Omental fat pad (tissue), 4 donors: ENCODE measurements around the gene TMCC1. TPM values are rescaled to one million over a fixed set of nuclear protein-coding genes. Genes with fewer than 3 reads are reported as not detected.
"Not testable (repeated sequence)": the region's sequence is repeated elsewhere in the genome, so short reads cannot be mapped to it uniquely, and the experiment has no call there.

Experiments
- ATAC-seq: fragments of 150-250 bp; one replicate; pipeline ENCODE4 v1.9.1; 2016; ENCODE audit warnings: mild to moderate bottlenecking, moderate library complexity; ENCODE audit not compliant: low FRiP score
- DNase-seq: peaks from one replicate; pipeline ENCODE4 v3.0.0-alpha.2; 2019; ENCODE audit warnings: low spot score
- total RNA-seq, 4 donors: library from RNA; depleted of rRNA; stranded (reverse); fragments of >200 nt; gene quantifications; one replicate each; pipeline ENCODE4 v1.1.0, GENCODE V29; 2016
- TF ChIP-seq, protein P1 (sequence below), 3 donors: fragments of 450-650 bp; IDR thresholded peaks; one replicate each; pipeline ENCODE4 v1.5.1; 2016 to 2017; ENCODE audit warnings: antibody characterized with exemption in 3 of 3, mild to moderate bottlenecking in 3 of 3, moderate library complexity in 2 of 3

TMCC1 gene
- total RNA-seq, 4 donors from 2014 or later = 14.6 to 33.5 (median 23.2) TPM

DNA sequence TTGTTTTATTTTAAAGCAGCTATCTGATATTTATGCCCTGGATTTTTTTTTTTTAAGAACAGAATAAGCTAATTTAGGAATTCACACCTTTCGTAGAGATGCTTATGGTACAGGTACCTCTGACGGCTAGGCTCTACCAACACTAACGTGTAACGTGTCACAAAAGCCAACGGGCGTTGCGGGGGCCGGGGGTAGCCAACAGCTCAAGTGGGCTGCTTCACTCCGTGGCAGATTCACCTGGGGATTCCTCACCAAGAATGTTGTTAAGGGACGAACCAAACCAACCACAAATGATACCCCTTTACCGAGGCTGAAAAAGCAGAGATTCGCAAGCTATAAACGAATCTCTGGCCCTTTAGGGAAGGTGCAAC is 1.0 kb downstream of the TMCC1 start:
- ATAC-seq = no peak
- TF ChIP-seq, protein P1, sequence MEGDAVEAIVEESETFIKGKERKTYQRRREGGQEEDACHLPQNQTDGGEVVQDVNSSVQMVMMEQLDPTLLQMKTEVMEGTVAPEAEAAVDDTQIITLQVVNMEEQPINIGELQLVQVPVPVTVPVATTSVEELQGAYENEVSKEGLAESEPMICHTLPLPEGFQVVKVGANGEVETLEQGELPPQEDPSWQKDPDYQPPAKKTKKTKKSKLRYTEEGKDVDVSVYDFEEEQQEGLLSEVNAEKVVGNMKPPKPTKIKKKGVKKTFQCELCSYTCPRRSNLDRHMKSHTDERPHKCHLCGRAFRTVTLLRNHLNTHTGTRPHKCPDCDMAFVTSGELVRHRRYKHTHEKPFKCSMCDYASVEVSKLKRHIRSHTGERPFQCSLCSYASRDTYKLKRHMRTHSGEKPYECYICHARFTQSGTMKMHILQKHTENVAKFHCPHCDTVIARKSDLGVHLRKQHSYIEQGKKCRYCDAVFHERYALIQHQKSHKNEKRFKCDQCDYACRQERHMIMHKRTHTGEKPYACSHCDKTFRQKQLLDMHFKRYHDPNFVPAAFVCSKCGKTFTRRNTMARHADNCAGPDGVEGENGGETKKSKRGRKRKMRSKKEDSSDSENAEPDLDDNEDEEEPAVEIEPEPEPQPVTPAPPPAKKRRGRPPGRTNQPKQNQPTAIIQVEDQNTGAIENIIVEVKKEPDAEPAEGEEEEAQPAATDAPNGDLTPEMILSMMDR (IDR thresholded peaks at IDR 0.05) = no peak
- no peak for DNase-seq

DNA sequence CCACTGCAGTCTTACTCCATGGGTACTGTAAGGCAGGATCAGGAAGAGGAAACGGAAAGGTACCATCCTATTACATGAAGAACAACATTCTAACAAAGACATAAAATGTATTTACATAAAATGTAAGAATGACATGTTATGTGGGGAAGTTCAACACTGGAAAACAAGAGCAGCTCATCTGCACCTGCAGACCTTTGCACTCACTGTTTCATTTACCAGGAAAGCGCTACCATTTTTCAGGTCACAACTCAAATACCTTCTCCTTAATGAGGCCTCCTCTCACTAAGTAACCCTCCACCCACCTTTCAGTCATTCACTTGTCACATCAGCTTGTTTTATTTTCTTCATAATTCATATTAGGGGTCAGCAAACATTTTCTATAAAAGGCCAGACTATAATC is 2.6 kb downstream of the TMCC1 start:
- ATAC-seq (no peak), DNase-seq (no peak)
- TF ChIP-seq, protein P1 (IDR thresholded peaks at IDR 0.05) = no peak

DNA sequence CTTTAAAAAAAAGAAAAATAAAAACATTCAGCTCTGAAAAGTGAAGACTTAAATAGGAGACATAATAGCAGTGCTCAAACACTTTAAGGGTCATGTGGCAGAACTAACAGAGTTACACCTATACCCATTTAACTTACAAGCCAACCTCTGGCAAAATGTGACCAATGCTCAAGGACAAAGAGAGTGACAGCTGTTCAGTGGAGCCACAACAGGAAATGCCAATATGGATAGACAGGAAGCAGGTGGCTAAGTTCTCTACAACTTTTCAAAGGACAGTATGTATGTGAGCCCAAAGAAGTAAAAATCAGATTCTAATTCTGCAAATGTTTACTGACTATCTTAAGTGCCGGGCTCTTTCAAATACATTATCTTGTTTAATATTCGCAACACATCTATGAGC is 3.4 kb downstream of the TMCC1 start:
- DNase-seq (no peak), ATAC-seq (no peak)
- TF ChIP-seq, protein P1 (IDR thresholded peaks at IDR 0.05) = no peak

DNA sequence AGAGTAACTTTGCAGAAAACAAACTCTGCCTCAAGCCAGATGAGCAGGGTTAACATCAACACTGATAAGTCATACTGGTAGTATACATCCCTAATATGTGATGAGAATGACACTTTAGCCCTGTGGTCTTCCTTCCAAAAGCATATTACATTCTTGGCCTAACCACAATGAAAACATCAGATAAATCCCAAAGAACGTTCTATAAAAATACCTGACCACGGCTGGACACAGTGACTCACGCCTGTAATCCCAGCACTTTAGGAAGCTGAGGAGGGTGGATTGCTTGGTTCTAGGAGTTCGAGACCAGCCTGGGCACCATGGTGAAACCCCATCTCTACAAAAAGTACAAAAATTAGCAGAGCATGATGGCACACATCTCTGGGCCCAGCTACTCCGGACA is 4.7 kb downstream of the TMCC1 start:
- ATAC-seq = no peak

DNA sequence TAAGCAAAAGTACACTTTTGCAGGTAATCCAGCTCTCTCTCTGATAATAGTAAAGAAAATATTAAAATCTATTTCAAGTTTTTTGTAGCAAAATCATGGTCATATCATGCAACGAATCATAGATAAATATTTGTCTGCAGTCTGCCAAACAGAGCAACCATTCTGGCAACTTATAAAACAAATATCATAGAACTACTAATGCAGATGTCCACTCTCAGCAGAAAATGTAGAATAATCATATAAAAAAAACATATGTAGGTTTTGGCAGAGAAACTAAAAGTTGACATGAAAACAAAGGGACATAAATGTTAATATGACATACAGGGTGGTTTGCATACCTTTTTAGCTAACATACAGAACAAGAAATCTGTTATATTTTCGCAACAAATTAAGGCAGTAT is 12.2 kb downstream of the TMCC1 start:
- no peak for ATAC-seq

More for the DNA sequence above, 4.7 kb downstream of the TMCC1 start:
- TF ChIP-seq, protein P1 (IDR thresholded peaks at IDR 0.05) = no peak
- DNase-seq = no peak

DNA sequence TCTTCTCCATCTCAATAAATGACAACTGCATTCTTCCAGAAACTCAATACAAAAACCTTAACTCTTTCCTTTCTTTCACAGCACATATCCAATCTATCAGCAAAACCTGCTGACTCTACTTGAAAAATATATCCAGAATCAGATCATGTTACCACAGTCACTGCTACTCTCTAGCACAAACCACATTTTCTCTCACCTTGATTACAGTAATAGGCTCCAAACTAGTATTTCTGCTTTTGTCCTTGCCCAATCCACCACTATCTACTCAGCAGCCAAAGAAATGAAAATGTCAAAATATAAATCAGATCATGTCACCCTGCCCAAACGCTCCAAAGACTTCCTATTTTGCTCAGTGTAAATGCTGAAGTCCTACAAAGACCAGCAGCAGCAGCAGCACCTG is 15.2 kb downstream of the TMCC1 start:
- TF ChIP-seq, protein P1 (IDR thresholded peaks at IDR 0.05) = no peak
- ATAC-seq = no peak
- DNase-seq = no peak

More for the DNA sequence above, 12.2 kb downstream of the TMCC1 start:
- no peak for DNase-seq
- TF ChIP-seq, protein P1 (IDR thresholded peaks at IDR 0.05) = no peak

DNA sequence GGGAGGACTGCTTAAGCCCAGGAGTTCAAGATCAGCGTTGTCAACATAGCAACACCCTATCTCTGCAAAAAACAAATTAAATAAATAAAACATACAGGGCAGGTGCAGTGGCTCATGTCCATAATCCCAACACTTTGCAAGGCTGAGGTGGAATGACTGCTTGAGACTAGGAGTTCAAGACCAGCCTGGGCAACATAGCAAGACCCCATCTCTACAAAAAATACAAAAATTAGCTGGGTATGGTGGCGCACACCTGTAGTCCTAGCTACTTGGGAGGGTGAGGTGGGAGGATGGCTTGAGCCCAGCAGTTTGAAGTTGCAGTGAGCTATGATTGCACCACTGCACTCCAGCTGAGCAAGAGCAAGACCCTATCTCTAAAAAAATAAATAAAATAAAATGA is 19.0 kb downstream of the TMCC1 start:
- not testable (repeated sequence) for DNase-seq, ATAC-seq

DNA sequence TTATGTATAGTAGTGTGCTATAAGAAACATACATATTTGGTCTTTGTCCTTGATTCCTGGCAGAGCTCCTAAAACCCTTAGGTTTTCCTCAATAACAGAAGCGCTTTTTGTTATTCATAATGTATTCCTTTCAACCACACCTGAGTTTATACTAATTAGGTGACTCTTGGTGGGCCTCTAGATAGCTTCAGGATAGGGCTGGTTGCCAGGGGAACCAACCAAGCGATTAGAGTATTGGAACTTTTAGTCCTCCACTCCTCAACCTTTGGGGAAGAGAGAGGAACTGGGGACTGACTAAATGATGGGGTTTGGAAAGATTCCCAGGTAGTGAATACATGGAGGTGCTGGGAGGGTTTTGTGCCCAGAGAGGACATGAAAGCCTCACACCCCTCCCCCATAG is 24.6 kb downstream of the TMCC1 start:
- TF ChIP-seq, protein P1 (IDR thresholded peaks at IDR 0.05) = no peak
- no peak for ATAC-seq

More for the DNA sequence above, 24.6 kb downstream of the TMCC1 start:
- no peak for DNase-seq
